Measurements from ENCODE around the gene CASP7. TPM values are rescaled to one million over a fixed set of nuclear protein-coding genes. Genes with fewer than 3 reads are reported as not detected.

Gene CASP7
- total RNA-seq, 1 donor from 2014 or later, result 11.8 TPM

- Mint-ChIP-seq H3K4me1 (no peaks in the 10 kb centered on the region), H3K9me3 (peaks cover 40% of the 10 kb centered on the region), H3K27me3 (ENCODE audit: low read depth) (no peaks in the 10 kb centered on the region), H3K4me3 (no peak overlapping the region), H3K27ac (no peak overlapping the region), H3K36me3 (peaks cover 42% of the 10 kb centered on the region)
- DNase-seq (ENCODE audit: low spot score in 2 of 2, unreplicated experiment in 2 of 2), result no peak
- no peak for TF ChIP-seq CTCF (IDR thresholded peaks at IDR 0.05; ENCODE audit: unreplicated experiment)
Measured at GRCh38 chr10:113693348-113693747, 13.6 kb downstream of the CASP7 start.

- DNase-seq (ENCODE audit: low spot score in 2 of 2, unreplicated experiment in 2 of 2), result no peak
- H3K9me3 Mint-ChIP-seq, result peaks cover 17% of the 10 kb centered on the region
- H3K4me3 Mint-ChIP-seq, result no peak overlapping the region
- no peak for TF ChIP-seq CTCF (IDR thresholded peaks at IDR 0.05; ENCODE audit: unreplicated experiment)
- no peaks in the 10 kb centered on the region for H3K4me1 Mint-ChIP-seq
- H3K36me3 Mint-ChIP-seq, result peaks cover 34% of the 10 kb centered on the region
- no peaks in the 10 kb centered on the region for H3K27me3 Mint-ChIP-seq (ENCODE audit: low read depth)
- no peak overlapping the region for H3K27ac Mint-ChIP-seq
Measured at GRCh38 chr10:113695691-113696090, 16.0 kb downstream of the CASP7 start.

- no peak for DNase-seq (ENCODE audit: low spot score in 2 of 2, unreplicated experiment in 2 of 2)
- Mint-ChIP-seq H3K27me3 (ENCODE audit: low read depth) (no peaks in the 10 kb centered on the region), H3K9me3 (peaks cover 15% of the 10 kb centered on the region), H3K27ac (no peak overlapping the region), H3K36me3 (peaks cover 33% of the 10 kb centered on the region), H3K4me3 (no peak overlapping the region), H3K4me1 (no peaks in the 10 kb centered on the region)
- no peak for TF ChIP-seq CTCF (IDR thresholded peaks at IDR 0.05; ENCODE audit: unreplicated experiment)
Measured at GRCh38 chr10:113697595-113697994, 17.9 kb downstream of the CASP7 start.

- Mint-ChIP-seq H3K36me3 (peaks cover 14% of the 10 kb centered on the region), H3K4me1 (peaks cover 15% of the 10 kb centered on the region), H3K27me3 (ENCODE audit: low read depth) (no peaks in the 10 kb centered on the region), H3K27ac (no peak overlapping the region), H3K9me3 (no peaks in the 10 kb centered on the region), H3K4me3 (no peak overlapping the region)
- DNase-seq (ENCODE audit: low spot score in 2 of 2, unreplicated experiment in 2 of 2), result no peak
- peak; percentile 67 for TF ChIP-seq CTCF (IDR thresholded peaks at IDR 0.05; ENCODE audit: unreplicated experiment)
Measured at GRCh38 chr10:113704637-113705343, 25.1 kb downstream of the CASP7 start.

- no peaks in the 10 kb centered on the region for H3K9me3 Mint-ChIP-seq
- DNase-seq (ENCODE audit: low spot score in 2 of 2, unreplicated experiment in 2 of 2), result no peak
- no peaks in the 10 kb centered on the region for H3K27me3 Mint-ChIP-seq (ENCODE audit: low read depth)
- TF ChIP-seq CTCF (IDR thresholded peaks at IDR 0.05; ENCODE audit: unreplicated experiment), result no peak
- H3K27ac Mint-ChIP-seq, result no peak overlapping the region
- no peak overlapping the region for H3K4me3 Mint-ChIP-seq
- peaks cover 14% of the 10 kb centered on the region for H3K36me3 Mint-ChIP-seq
- peaks cover 18% of the 10 kb centered on the region for H3K4me1 Mint-ChIP-seq
Measured at GRCh38 chr10:113705344-113705652, 25.6 kb downstream of the CASP7 start.

GRCh38 chr10:113706623-113707022, 26.9 kb downstream of the CASP7 start:
- Mint-ChIP-seq H3K36me3 (peaks cover 6% of the 10 kb centered on the region), H3K4me1 (peaks cover 26% of the 10 kb centered on the region), H3K27me3 (ENCODE audit: low read depth) (no peaks in the 10 kb centered on the region), H3K27ac (no peak overlapping the region), H3K4me3 (no peak overlapping the region), H3K9me3 (no peaks in the 10 kb centered on the region)
- TF ChIP-seq CTCF (IDR thresholded peaks at IDR 0.05; ENCODE audit: unreplicated experiment), result no peak
- no peak for DNase-seq (ENCODE audit: low spot score in 2 of 2, unreplicated experiment in 2 of 2)

Data from mesothelial cell of epicardium (in vitro differentiated cells).